HEK293 (cell line): ENCODE data around the gene CD82.

ENCODE experiments used
- CTCF ChIA-PET: fragments of 350-600 bp; formaldehyde crosslinking; extraction: SDS; loops from one replicate; lab custom pipeline; 2021; ENCODE audit warnings: antibody characterized with exemption; lab: Yijun Ruan, JAX
- POLR2A ChIA-PET: fragments of 300-600 bp; formaldehyde crosslinking; extraction: SDS; loops from one replicate; lab custom pipeline; 2020; ENCODE audit warnings: antibody characterized with exemption, inconsistent platforms; lab: Yijun Ruan, JAX
- H3K27ac ChIP-seq: fragments of 200-500 bp; sonication (Bioruptor generic); 2 replicates; pipeline ENCODE4 v1.5.1; 2014; ENCODE audit warnings: low read depth, low read length, control low read depth, inconsistent platforms; ENCODE audit errors: extremely low read depth
- H3K36me3 ChIP-seq, 2 experiments: fragments of 200-500 bp in 1 of 2; sonication (Bioruptor generic) in 1 of 2; 1 replicate in 1 of 2; 2 replicates in 1 of 2; pipeline ENCODE4 v1.5.1; 2014 to 2017; ENCODE audit warnings: inconsistent platforms in 2 of 2, low read length in 2 of 2; ENCODE audit not compliant: control insufficient read depth in 2 of 2, insufficient read depth in 1 of 2
- H3K4me1 ChIP-seq: fragments of 200-500 bp; sonication (Bioruptor generic); 2 replicates; pipeline ENCODE4 v1.5.1; 2014; ENCODE audit warnings: mild to moderate bottlenecking, low read length, inconsistent platforms; ENCODE audit not compliant: control insufficient read depth, insufficient read depth
- H3K4me3 ChIP-seq: 2 replicates; pipeline ENCODE4 v1.5.1; 2011; ENCODE audit warnings: low read depth, mild to moderate bottlenecking, control low read depth, low read length, moderate library complexity
- H3K9me3 ChIP-seq: fragments of 200-500 bp; sonication (Bioruptor generic); 2 replicates; pipeline ENCODE4 v1.5.1; 2014; ENCODE audit warnings: low read depth, low read length, inconsistent platforms; ENCODE audit not compliant: control insufficient read depth, insufficient read depth
- MZF1 ChIP-seq: fragments of 450-650 bp; formaldehyde crosslinking; IDR thresholded peaks from 2 replicates; pipeline ENCODE4 v1.5.1; 2017; ENCODE audit warnings: missing biosample characterization, missing genetic modification characterization, borderline replicate concordance
- ZFHX2 ChIP-seq: fragments of 450-650 bp; formaldehyde crosslinking; conservative IDR thresholded peaks from 2 replicates; pipeline ENCODE4 v1.5.1; 2016; ENCODE audit warnings: missing biosample characterization, missing genetic modification characterization
- ZNF16 ChIP-seq: fragments of 450-650 bp; formaldehyde crosslinking; IDR thresholded peaks from 2 replicates; pipeline ENCODE4 v1.5.1; 2016; ENCODE audit warnings: low read depth, missing biosample characterization, missing genetic modification characterization
- ZNF175 ChIP-seq: fragments of 450-650 bp; formaldehyde crosslinking; IDR thresholded peaks from 2 replicates; pipeline ENCODE4 v1.5.1; 2016; ENCODE audit warnings: missing biosample characterization, missing genetic modification characterization
- ZNF324 ChIP-seq: fragments of 450-650 bp; formaldehyde crosslinking; IDR thresholded peaks from 2 replicates; pipeline ENCODE4 v1.5.1; 2016; ENCODE audit warnings: missing biosample characterization, missing genetic modification characterization
- ZNF398 ChIP-seq: fragments of 450-650 bp; formaldehyde crosslinking; IDR thresholded peaks from 2 replicates; pipeline ENCODE4 v1.5.1; 2017; ENCODE audit warnings: missing biosample characterization, missing genetic modification characterization
- ZNF530 ChIP-seq: fragments of 450-650 bp; formaldehyde crosslinking; IDR thresholded peaks from 2 replicates; pipeline ENCODE4 v1.5.1; 2016; ENCODE audit warnings: low read depth, missing biosample characterization, missing genetic modification characterization
- ZNF544 ChIP-seq: fragments of 450-650 bp; formaldehyde crosslinking; IDR thresholded peaks from 2 replicates; pipeline ENCODE4 v1.5.0; 2017; ENCODE audit warnings: missing biosample characterization, missing genetic modification characterization
- ZNF560 ChIP-seq: fragments of 450-650 bp; formaldehyde crosslinking; IDR thresholded peaks from 2 replicates; pipeline ENCODE4 v1.5.1; 2017; ENCODE audit warnings: missing biosample characterization, missing genetic modification characterization, borderline replicate concordance
- ZNF585B ChIP-seq: fragments of 450-650 bp; formaldehyde crosslinking; IDR thresholded peaks from 2 replicates; pipeline ENCODE4 v1.5.1; 2016; ENCODE audit warnings: missing biosample characterization, missing genetic modification characterization
- ZNF645 ChIP-seq: fragments of 450-650 bp; formaldehyde crosslinking; IDR thresholded peaks from 2 replicates; pipeline ENCODE4; 2016; ENCODE audit warnings: missing biosample characterization, missing genetic modification characterization
- ZNF704 ChIP-seq: fragments of 450-650 bp; formaldehyde crosslinking; IDR thresholded peaks from 2 replicates; pipeline ENCODE4 v1.5.1; 2016; ENCODE audit warnings: missing biosample characterization, missing genetic modification characterization
- ZNF792 ChIP-seq: fragments of 450-650 bp; formaldehyde crosslinking; IDR thresholded peaks from 2 replicates; pipeline ENCODE4 v1.5.1; 2016; ENCODE audit warnings: missing biosample characterization, missing genetic modification characterization
- ZNF843 ChIP-seq: fragments of 450-650 bp; formaldehyde crosslinking; IDR thresholded peaks from 2 replicates; pipeline ENCODE4 v1.5.1; 2016; ENCODE audit warnings: missing biosample characterization, missing genetic modification characterization
- ZSCAN4 ChIP-seq: fragments of 450-650 bp; formaldehyde crosslinking; IDR thresholded peaks from 2 replicates; pipeline ENCODE4 v1.5.1; 2017; ENCODE audit warnings: missing biosample characterization, missing genetic modification characterization
- TF ChIP-seq, protein P1 (sequence below): fragments of 450-650 bp; formaldehyde crosslinking; IDR thresholded peaks from 2 replicates; pipeline ENCODE4 v1.5.1; 2016; ENCODE audit warnings: missing biosample characterization, missing genetic modification characterization

Gene CD82

GRCh38 chr11:44622721-44623258 is 57.3 kb downstream of the CD82 start:
- no peak overlapping the region for H3K27ac ChIP-seq

DNA sequence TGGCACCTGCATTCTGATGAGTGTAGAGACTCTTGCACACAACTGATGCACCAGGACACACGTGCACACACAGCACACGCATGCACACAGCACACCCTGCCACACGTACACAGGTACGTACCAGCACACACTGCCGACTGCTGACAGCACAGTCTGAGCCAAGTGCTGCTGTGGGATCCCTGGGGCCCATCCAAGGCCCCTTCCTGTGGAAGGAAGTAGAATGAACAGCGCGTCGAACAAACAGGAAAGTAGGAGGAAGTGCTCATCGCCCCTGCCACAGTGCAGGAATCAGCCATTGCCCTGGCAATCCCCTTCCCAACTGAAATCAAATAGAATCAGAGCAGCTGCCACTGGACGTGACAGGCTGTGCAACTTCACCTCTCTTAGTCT is 57.9 kb downstream of the CD82 start:
- Histone ChIP-seq H3K36me3 (no peaks in the 10 kb centered on the region), H3K4me1 (no peaks in the 10 kb centered on the region), H3K4me3 (no peak overlapping the region), H3K9me3 (no peaks in the 10 kb centered on the region), H3K27ac (no peak overlapping the region)
- CTCF ChIA-PET = interaction anchor here (0.6 to 5.4 kb wide), 5 partner anchors 10 to 612 kb away, joined by 3 to 82 read pairs (median 13); no protein-coding TSS in a partner anchor
- POLR2A ChIA-PET = no interaction called here
- no peak for TF ChIP-seq ZNF792 (tag by site-specific recombination)
- TF ChIP-seq ZNF175 (tag by site-specific recombination) = no peak
- TF ChIP-seq MZF1 (tag by site-specific recombination) = no peak
- no peak for TF ChIP-seq ZNF843
- no peak for TF ChIP-seq ZSCAN4 (tag by site-specific recombination)

More at GRCh38 chr11:44622721-44623258, 57.3 kb downstream of the CD82 start:
- ChIA-PET CTCF (interaction anchor here (0.6 to 8.0 kb wide), 15 partner anchors 10 to 613 kb away, joined by 3 to 275 read pairs (median 9); partner anchors contain the start of gene CD82), POLR2A (no interaction called here)
- Histone ChIP-seq H3K36me3 (no peaks in the 10 kb centered on the region), H3K4me3 (no peak overlapping the region), H3K4me1 (no peaks in the 10 kb centered on the region), H3K9me3 (no peaks in the 10 kb centered on the region)
- TF ChIP-seq ZNF645 (tag by site-specific recombination) (no peak), ZNF16 (no peak), ZNF530 (tag by site-specific recombination) (no peak), ZNF560 (no peak), ZNF544 (tag by site-specific recombination) (no peak), ZNF398 (no peak), ZNF324 (tag by site-specific recombination) (no peak), ZNF585B (tag by site-specific recombination) (no peak), ZFHX2 (no peak), ZNF704 (tag by site-specific recombination) (no peak)
- TF ChIP-seq, protein P1, sequence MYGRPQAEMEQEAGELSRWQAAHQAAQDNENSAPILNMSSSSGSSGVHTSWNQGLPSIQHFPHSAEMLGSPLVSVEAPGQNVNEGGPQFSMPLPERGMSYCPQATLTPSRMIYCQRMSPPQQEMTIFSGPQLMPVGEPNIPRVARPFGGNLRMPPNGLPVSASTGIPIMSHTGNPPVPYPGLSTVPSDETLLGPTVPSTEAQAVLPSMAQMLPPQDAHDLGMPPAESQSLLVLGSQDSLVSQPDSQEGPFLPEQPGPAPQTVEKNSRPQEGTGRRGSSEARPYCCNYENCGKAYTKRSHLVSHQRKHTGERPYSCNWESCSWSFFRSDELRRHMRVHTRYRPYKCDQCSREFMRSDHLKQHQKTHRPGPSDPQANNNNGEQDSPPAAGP (tag by site-specific recombination) = no peak
